Neuron (in vitro differentiated cells): ENCODE results near the gene ACAA2.

Experiments used
- H2AFZ ChIP-seq: one replicate; pipeline ENCODE4 v1.6.1; 2013; ENCODE audit warnings: low read depth, mild to moderate bottlenecking, inconsistent platforms, low read length, moderate library complexity
- H3K27me3 ChIP-seq: one replicate; pipeline ENCODE4 v1.6.1; 2013; ENCODE audit warnings: low read length; ENCODE audit not compliant: insufficient read depth
- H3K36me3 ChIP-seq: one replicate; pipeline ENCODE4 v1.6.1; 2013; ENCODE audit warnings: low read length; ENCODE audit not compliant: insufficient read depth
- H3K4me1 ChIP-seq: one replicate; pipeline ENCODE4 v1.6.1; 2013; ENCODE audit warnings: low read length; ENCODE audit not compliant: insufficient read depth
- H3K4me3 ChIP-seq: 2 replicates; pipeline ENCODE4 v1.5.1; 2013; ENCODE audit warnings: mild to moderate bottlenecking, low read length, moderate library complexity
- H3K9me3 ChIP-seq: one replicate; pipeline ENCODE4 v1.6.1; 2013; ENCODE audit warnings: low read length

The ACAA2 gene

DNA sequence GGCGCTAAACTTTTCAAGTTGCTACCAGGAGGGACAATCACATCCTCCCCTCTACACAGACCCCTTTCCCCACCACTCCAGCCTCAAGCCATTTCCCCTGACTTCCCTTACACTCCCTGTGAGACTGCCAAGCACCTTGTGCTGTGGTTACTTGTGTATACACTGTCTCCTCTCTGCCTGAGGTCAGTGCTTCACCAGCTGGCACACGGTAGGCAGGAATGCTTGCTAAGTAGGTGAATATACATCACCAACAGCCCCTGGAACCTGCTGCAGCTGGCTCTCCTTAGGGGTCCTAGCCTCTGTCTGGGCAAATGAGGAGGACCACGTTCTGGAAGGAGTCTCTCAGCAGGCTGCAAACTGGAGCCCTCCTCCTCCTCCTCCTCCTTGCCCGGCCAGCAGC, 38.3 kb upstream of the ACAA2 start:
- no peak overlapping the region for H3K4me3 ChIP-seq
- no peak overlapping the region for H2AFZ ChIP-seq
- no peaks in the 10 kb centered on the region for H3K9me3 ChIP-seq
- no peaks in the 10 kb centered on the region for H3K36me3 ChIP-seq
- peaks cover 8% of the 10 kb centered on the region for H3K27me3 ChIP-seq
- peaks cover 7% of the 10 kb centered on the region for H3K4me1 ChIP-seq

DNA sequence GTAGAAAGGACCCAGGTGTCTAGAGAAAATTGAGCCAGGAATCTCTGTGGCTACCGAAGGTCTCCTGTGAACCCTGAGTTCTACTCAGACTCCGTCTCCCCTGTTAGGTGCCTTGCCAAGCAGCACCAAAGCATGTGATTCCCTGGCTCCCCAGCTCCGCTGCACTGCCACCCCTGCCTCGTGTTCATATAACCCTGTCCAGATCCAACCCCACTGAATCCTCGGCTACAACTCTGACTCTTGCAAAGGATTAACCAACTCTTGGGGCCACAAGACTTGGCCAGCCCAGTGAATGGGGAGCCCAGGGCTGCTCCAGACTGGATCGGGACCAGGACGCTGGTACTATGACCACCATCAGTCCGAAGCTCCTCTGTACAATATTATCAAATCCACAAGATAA, 37.3 kb upstream of the ACAA2 start:
- Histone ChIP-seq H3K9me3 (no peaks in the 10 kb centered on the region), H3K4me3 (no peak overlapping the region), H2AFZ (no peak overlapping the region), H3K36me3 (no peaks in the 10 kb centered on the region), H3K4me1 (peaks cover 7% of the 10 kb centered on the region), H3K27me3 (peaks cover 3% of the 10 kb centered on the region)

GRCh38 chr18:49849331-49850217, 36.2 kb upstream of the ACAA2 start:
- Histone ChIP-seq H3K36me3 (no peaks in the 10 kb centered on the region), H3K27me3 (peaks cover 3% of the 10 kb centered on the region), H3K4me3 (no peak overlapping the region), H3K4me1 (peaks cover 7% of the 10 kb centered on the region), H3K9me3 (no peaks in the 10 kb centered on the region), H2AFZ (no peak overlapping the region)

GRCh38 chr18:49848115-49848514, 34.8 kb upstream of the ACAA2 start:
- Histone ChIP-seq H3K4me3 (no peak overlapping the region), H3K4me1 (peaks cover 7% of the 10 kb centered on the region), H3K9me3 (no peaks in the 10 kb centered on the region), H3K36me3 (no peaks in the 10 kb centered on the region), H2AFZ (no peak overlapping the region), H3K27me3 (peaks cover 3% of the 10 kb centered on the region)

- Histone ChIP-seq H3K4me3 (no peak overlapping the region), H3K4me1 (peaks cover 7% of the 10 kb centered on the region), H3K36me3 (no peaks in the 10 kb centered on the region), H2AFZ (no peak overlapping the region), H3K27me3 (peaks cover 3% of the 10 kb centered on the region), H3K9me3 (no peaks in the 10 kb centered on the region)
These were observed 34.2 kb upstream of the ACAA2 start for GRCh38 chr18:49847524-49847923.

GRCh38 chr18:49846718-49847470, 33.6 kb upstream of the ACAA2 start:
- no peaks in the 10 kb centered on the region for H3K27me3 ChIP-seq
- H3K4me1 ChIP-seq: peaks cover 7% of the 10 kb centered on the region
- H3K36me3 ChIP-seq: no peaks in the 10 kb centered on the region
- H3K9me3 ChIP-seq: no peaks in the 10 kb centered on the region
- no peak overlapping the region for H2AFZ ChIP-seq
- H3K4me3 ChIP-seq: no peak overlapping the region

GRCh38 chr18:49846361-49846662, 33.0 kb upstream of the ACAA2 start:
- Histone ChIP-seq H3K4me3 (no peak overlapping the region), H3K36me3 (no peaks in the 10 kb centered on the region), H3K9me3 (no peaks in the 10 kb centered on the region), H3K4me1 (peaks cover 7% of the 10 kb centered on the region), H2AFZ (no peak overlapping the region), H3K27me3 (no peaks in the 10 kb centered on the region)

DNA sequence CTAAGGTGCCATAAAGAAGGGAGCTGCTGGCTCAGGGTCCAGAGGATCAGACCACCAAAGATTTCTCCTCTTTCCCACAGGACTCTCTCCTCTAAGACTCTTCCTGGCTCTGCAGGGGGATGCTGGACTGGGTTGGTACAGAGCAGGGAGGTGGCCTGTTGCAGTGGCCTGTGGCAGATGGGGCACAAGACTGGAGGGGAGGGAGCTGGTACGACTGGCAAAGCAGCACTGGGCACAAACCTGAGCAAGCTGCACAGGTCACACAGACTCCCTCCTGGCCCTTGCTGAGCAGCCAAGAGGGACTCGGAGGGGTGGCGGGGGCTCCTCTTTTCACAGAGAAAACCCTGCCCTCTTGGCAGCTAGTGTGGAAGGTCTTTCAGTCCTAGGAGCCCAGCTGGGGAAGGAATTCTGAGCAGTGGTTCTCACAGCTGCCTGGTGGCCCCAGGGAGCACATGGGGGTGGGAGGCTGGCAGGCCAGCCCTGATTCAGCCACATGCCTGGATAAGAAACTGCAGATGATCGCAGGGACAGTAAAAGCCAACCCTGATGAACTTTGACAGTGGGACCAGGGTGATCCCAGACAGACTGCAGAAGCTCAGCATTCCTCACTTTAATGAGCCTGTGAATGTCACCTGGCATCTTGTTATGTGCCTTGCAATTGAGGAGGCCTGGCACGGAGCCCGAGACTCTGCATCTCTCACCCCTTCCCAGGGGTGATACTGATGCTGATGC, 32.5 kb upstream of the ACAA2 start:
- H3K36me3 ChIP-seq: no peaks in the 10 kb centered on the region
- no peaks in the 10 kb centered on the region for H3K27me3 ChIP-seq
- H3K4me3 ChIP-seq: no peak overlapping the region
- H3K9me3 ChIP-seq: no peaks in the 10 kb centered on the region
- peaks cover 7% of the 10 kb centered on the region for H3K4me1 ChIP-seq
- H2AFZ ChIP-seq: no peak overlapping the region

GRCh38 chr18:49844903-49845302, 31.6 kb upstream of the ACAA2 start:
- Histone ChIP-seq H3K9me3 (no peaks in the 10 kb centered on the region), H3K36me3 (no peaks in the 10 kb centered on the region), H3K4me1 (peaks cover 7% of the 10 kb centered on the region), H3K27me3 (no peaks in the 10 kb centered on the region), H2AFZ (no peak overlapping the region), H3K4me3 (no peak overlapping the region)

DNA sequence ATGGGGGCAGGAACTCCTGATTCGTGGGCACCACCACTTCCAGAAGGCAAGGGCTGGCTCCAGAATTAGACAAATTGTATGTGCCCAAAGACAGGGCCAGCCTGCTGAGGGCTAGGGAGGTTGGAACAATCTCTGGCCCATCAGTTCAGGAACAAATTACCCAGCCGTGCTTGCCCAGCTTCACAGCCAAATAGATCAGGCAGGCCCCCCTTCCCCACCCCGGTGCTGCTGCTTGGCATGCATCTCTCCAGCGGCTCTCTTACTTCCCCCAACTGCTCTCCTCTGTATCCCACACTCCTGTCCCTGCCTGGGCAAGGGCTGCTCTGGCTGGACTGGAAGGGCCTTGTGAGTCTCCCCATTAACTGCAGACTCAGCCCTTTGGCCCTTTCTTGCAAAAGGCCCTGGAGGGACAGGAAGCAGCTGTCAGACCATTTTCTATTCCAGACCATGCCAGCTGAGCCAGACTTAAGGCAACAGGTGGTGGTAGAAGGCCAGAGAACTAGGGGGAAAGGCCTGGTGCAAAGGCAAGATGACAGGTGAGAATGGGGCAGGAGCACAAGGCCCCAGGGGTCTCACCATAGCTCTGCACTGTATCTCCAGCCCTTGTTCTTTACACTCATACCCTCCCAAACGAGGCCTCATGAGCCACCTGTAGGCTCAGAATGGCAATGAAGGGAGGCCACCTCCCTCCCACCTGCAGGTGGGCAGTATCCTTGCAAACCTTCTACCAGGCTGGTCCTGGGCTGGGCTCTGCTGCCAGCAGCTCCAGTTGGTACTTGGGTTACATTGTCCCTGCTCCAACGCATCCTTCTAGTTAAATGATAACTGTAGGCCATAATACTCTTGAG, 30.7 kb upstream of the ACAA2 start:
- Histone ChIP-seq H2AFZ (no peak overlapping the region), H3K4me3 (no peak overlapping the region)

DNA sequence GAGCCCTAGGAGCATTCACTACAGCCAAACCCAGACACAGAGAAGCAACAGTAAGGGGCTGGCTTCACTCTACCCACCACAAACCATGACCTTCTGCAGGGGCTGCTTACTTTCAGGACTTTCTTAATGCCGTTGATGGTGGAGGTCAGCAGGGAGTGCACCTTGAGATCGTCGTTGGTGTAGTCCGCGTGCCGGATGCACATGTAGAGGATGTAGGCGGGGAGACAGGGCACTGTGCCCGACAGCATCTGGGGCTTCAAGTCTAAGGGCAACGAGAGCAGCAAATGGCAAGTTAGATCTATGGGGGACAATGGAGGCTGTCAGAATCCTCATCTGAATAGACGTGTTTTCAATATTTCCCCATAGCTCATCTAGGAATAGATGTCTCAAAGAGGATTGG, 29.8 kb upstream of the ACAA2 start:
- H3K4me1 ChIP-seq: no peaks in the 10 kb centered on the region
- H2AFZ ChIP-seq: no peak overlapping the region
- H3K36me3 ChIP-seq: no peaks in the 10 kb centered on the region
- H3K9me3 ChIP-seq: no peaks in the 10 kb centered on the region
- H3K4me3 ChIP-seq: no peak overlapping the region
- no peaks in the 10 kb centered on the region for H3K27me3 ChIP-seq

More for the DNA sequence above, 30.7 kb upstream of the ACAA2 start:
- Histone ChIP-seq H3K9me3 (no peaks in the 10 kb centered on the region), H3K4me1 (no peaks in the 10 kb centered on the region), H3K27me3 (no peaks in the 10 kb centered on the region), H3K36me3 (no peaks in the 10 kb centered on the region)

- Histone ChIP-seq H3K36me3 (no peaks in the 10 kb centered on the region), H3K4me3 (no peak overlapping the region), H3K9me3 (no peaks in the 10 kb centered on the region), H3K27me3 (no peaks in the 10 kb centered on the region), H2AFZ (no peak overlapping the region), H3K4me1 (no peaks in the 10 kb centered on the region)
These were observed 29.3 kb upstream of the ACAA2 start for GRCh38 chr18:49842656-49843055.
